KMS-11 (cell line): Measurements from ENCODE around the gene ANKHD1.
A peak's percentile ranks its signal among the peaks of the same experiment; 100 is the strongest.

Experiments
- H2AFZ ChIP-seq: fragments of 200-600 bp; sonication (generic); 2 replicates; pipeline ENCODE4 v1.6.1; 2016; ENCODE audit warnings: antibody characterized with exemption, mixed run types, low read depth
- H3K27ac ChIP-seq: fragments of 200-600 bp; sonication (generic); 2 replicates; pipeline ENCODE4 v1.6.1; 2016; ENCODE audit warnings: mild to moderate bottlenecking, mixed run types
- H3K27me3 ChIP-seq: fragments of 200-600 bp; sonication (generic); 2 replicates; pipeline ENCODE4 v1.6.1; 2017; ENCODE audit warnings: mild to moderate bottlenecking, low read depth, mixed run types, moderate library complexity; ENCODE audit not compliant: insufficient read depth
- H3K36me3 ChIP-seq: fragments of 200-600 bp; sonication (generic); 2 replicates; pipeline ENCODE4 v1.6.1; 2017; ENCODE audit warnings: mild to moderate bottlenecking, mixed run types; ENCODE audit not compliant: insufficient read depth
- H3K4me1 ChIP-seq: fragments of 200-600 bp; sonication (generic); 2 replicates; pipeline ENCODE4 v1.6.1; 2016; ENCODE audit warnings: mild to moderate bottlenecking, low read depth, mixed run types; ENCODE audit not compliant: poor library complexity, severe bottlenecking
- H3K4me2 ChIP-seq: fragments of 200-600 bp; sonication (generic); 2 replicates; pipeline ENCODE4 v1.7.0; 2016; ENCODE audit warnings: mild to moderate bottlenecking, mixed run types
- H3K4me3 ChIP-seq: fragments of 200-600 bp; sonication (generic); IDR thresholded peaks from 2 replicates; pipeline ENCODE4 v1.6.1; 2017; ENCODE audit warnings: low read depth, low read length, mixed read lengths; ENCODE audit not compliant: insufficient read depth
- H3K79me2 ChIP-seq: fragments of 200-600 bp; sonication (generic); 2 replicates; pipeline ENCODE4 v1.6.1; 2016; ENCODE audit warnings: low read depth, mixed run types; ENCODE audit not compliant: insufficient read depth
- H3K9ac ChIP-seq: fragments of 200-600 bp; sonication (generic); 2 replicates; pipeline ENCODE4 v1.6.1; 2016; ENCODE audit warnings: mild to moderate bottlenecking, mixed run types
- H4K20me1 ChIP-seq: fragments of 200-600 bp; sonication (generic); 2 replicates; pipeline ENCODE4 v1.6.1; 2016; ENCODE audit warnings: mild to moderate bottlenecking, mixed run types; ENCODE audit not compliant: insufficient read depth
- TF ChIP-seq, protein P1 (sequence below): fragments of 200-600 bp; sonication (generic); conservative IDR thresholded peaks from 2 replicates; pipeline ENCODE4 v1.6.1; 2017; ENCODE audit warnings: low read depth, mild to moderate bottlenecking, antibody characterized with exemption, low read length, moderate library complexity, mixed read lengths

The ANKHD1 gene

DNA sequence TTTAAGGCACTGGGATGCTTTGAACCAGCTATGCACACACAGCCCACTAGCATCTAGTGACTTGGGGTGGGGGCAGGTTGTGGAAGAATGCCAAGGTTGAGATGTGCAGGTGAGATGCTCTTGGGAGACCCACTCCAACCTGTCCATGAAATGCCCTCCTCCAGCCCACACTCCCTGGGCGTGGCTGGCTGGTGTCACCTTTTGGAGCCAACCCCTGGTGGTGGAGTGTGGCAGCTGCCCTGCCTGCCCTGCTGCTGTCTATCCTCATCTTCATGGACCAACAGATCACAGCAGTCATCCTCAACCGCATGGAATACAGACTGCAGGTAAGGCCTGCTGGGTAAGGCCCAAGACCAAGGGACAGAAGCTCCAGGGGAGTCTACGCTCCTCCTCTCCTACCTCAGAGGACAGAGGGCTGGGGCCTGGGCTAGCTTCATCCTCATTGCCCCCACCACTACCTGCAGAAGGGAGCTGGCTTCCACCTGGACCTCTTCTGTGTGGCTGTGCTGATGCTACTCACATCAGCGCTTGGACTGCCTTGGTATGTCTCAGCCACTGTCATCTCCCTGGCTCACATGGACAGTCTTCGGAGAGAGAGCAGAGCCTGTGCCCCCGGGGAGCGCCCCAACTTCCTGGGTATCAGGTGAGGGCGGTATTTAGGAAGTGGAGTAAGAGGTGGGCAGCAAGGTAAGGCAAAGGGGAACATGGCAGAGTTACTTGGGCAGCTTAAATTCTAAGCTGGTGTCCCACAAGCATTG lies 34.2 kb upstream of the ANKHD1 start:
- Histone ChIP-seq H3K9ac (no peak overlapping the region), H3K36me3 (no peaks in the 10 kb centered on the region), H3K4me1 (no peaks in the 10 kb centered on the region), H4K20me1 (no peaks in the 10 kb centered on the region), H3K4me2 (no peak overlapping the region), H3K79me2 (no peaks in the 10 kb centered on the region), H2AFZ (no peak overlapping the region), H3K27ac (no peak overlapping the region), H3K27me3 (no peaks in the 10 kb centered on the region), H3K4me3 (no peak overlapping the region)
- TF ChIP-seq, protein P1, sequence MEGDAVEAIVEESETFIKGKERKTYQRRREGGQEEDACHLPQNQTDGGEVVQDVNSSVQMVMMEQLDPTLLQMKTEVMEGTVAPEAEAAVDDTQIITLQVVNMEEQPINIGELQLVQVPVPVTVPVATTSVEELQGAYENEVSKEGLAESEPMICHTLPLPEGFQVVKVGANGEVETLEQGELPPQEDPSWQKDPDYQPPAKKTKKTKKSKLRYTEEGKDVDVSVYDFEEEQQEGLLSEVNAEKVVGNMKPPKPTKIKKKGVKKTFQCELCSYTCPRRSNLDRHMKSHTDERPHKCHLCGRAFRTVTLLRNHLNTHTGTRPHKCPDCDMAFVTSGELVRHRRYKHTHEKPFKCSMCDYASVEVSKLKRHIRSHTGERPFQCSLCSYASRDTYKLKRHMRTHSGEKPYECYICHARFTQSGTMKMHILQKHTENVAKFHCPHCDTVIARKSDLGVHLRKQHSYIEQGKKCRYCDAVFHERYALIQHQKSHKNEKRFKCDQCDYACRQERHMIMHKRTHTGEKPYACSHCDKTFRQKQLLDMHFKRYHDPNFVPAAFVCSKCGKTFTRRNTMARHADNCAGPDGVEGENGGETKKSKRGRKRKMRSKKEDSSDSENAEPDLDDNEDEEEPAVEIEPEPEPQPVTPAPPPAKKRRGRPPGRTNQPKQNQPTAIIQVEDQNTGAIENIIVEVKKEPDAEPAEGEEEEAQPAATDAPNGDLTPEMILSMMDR = no peak

DNA sequence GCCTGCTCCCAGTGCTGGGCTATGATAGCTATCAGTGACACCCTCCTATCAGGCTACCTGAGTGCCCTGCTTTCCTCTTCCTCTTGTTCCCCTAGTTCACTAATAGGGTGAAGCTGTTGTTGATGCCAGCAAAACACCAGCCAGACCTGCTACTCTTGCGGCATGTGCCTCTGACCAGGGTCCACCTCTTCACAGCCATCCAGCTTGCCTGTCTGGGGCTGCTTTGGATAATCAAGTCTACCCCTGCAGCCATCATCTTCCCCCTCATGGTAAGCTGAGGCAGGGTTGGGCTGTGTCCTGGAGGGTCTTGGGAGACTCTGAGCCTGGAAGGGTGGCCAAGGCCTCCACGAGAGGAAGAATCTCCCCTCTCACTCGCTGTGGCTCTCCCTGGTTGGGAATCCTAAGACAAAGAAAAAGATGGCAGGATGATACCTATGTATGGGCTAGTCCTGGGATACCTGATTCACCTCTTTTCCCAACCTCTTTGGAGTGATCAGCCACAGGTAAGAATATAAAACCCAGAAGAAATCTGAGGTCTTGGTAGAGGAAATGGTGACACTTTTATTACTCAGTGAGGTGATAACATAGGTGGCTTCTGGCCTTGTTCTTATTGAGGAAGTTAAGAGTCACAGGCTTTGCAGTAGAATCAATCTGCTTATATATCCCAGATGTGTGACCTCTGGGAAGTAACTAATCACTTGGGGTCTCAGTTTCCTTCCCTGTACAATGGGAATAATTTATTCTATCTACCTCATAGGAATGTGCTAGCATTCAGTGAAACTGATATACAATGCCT lies 30.1 kb upstream of the ANKHD1 start:
- no peak overlapping the region for H2AFZ ChIP-seq
- H3K27me3 ChIP-seq = no peaks in the 10 kb centered on the region
- no peak overlapping the region for H3K27ac ChIP-seq
- no peaks in the 10 kb centered on the region for H3K36me3 ChIP-seq
- H3K9ac ChIP-seq = no peak overlapping the region
- H3K79me2 ChIP-seq = no peaks in the 10 kb centered on the region
- TF ChIP-seq, protein P1 = no peak
- no peak overlapping the region for H3K4me2 ChIP-seq
- no peaks in the 10 kb centered on the region for H4K20me1 ChIP-seq
- no peaks in the 10 kb centered on the region for H3K4me1 ChIP-seq
- H3K4me3 ChIP-seq = no peak overlapping the region

DNA sequence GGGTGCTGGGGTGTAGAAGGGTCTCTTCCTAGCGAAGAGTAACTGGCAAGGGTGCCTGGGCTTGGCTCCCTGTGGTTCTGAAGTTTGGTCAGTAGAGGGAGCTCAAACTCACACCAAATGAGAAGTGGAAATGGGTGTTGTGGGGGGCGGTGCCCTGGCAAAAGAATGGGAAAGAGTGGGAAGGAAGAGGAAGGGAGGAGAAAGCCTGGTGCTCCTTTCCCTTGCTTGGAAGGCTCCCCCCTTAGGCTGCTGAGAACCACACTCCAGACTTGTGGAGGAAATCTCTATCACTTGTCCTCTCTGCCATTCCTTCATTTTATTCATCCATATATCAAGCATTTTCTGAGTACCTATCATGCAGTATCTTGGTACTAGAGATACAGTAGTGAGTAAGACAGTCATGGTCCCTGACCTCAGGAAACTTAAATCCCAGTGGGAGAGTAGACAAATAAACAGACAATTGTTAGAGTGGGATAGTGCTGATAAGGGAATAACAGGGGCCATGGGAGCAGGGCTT lies 28.6 kb upstream of the ANKHD1 start:
- H3K27ac ChIP-seq = no peak overlapping the region
- H3K9ac ChIP-seq = no peak overlapping the region
- no peak overlapping the region for H3K4me3 ChIP-seq
- no peak overlapping the region for H2AFZ ChIP-seq
- H3K4me1 ChIP-seq = no peaks in the 10 kb centered on the region
- H3K79me2 ChIP-seq = no peaks in the 10 kb centered on the region
- H4K20me1 ChIP-seq = no peaks in the 10 kb centered on the region
- no peaks in the 10 kb centered on the region for H3K36me3 ChIP-seq
- H3K4me2 ChIP-seq = no peak overlapping the region
- TF ChIP-seq, protein P1 = peak; percentile 84
- no peaks in the 10 kb centered on the region for H3K27me3 ChIP-seq

DNA sequence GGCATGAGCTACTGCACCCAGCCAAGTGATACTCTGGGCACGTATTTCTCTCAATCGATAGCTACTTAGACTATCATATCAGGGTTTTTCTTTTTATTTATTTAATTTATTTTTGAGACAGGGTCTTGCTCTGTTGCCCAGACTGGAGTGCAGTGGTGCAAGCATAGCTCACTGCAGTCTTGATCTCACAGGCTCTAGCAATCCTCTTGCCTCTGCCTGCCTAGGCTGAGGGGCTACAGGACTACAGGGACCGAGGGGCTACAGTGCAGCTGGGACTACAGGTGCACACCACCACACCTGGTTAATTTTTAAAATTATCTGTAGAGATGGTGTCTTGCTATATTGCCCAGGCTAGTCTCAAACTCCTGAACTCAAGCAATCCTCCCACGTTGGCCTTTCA lies 20.3 kb upstream of the ANKHD1 start:
- H3K36me3 ChIP-seq = no peaks in the 10 kb centered on the region
- H2AFZ ChIP-seq = no peak overlapping the region
- TF ChIP-seq, protein P1 = no peak
- no peak overlapping the region for H3K27ac ChIP-seq
- no peaks in the 10 kb centered on the region for H4K20me1 ChIP-seq
- H3K79me2 ChIP-seq = no peaks in the 10 kb centered on the region
- no peak overlapping the region for H3K9ac ChIP-seq
- H3K27me3 ChIP-seq = no peaks in the 10 kb centered on the region
- H3K4me1 ChIP-seq = no peaks in the 10 kb centered on the region
- no peak overlapping the region for H3K4me2 ChIP-seq
- H3K4me3 ChIP-seq = no peak overlapping the region
